H1 (cell line): ENCODE measurements around the gene OGFOD1. TPM values are rescaled to one million over a fixed set of nuclear protein-coding genes. Genes with fewer than 3 reads are reported as not detected.

Experiments used
- CTCF ChIA-PET: fragments of 300-600 bp; sonication (Branson Sonifier 250); formaldehyde crosslinking; loops from one replicate; lab custom pipeline; 2021; ENCODE audit not compliant: partially characterized antibody; lab: Charles Lee
- POLR2A ChIA-PET: fragments of 300-600 bp; sonication (Branson Sonifier 250); formaldehyde crosslinking; loops from one replicate; lab custom pipeline; 2021; ENCODE audit warnings: inconsistent platforms; ENCODE audit not compliant: partially characterized antibody; lab: Charles Lee
- DNase-seq, 2 experiments: peaks; one replicate each; pipeline versions ENCODE4 v3.0.0 to v3.0.0-alpha.2; 2010 to 2022; ENCODE audit warnings: low spot score in 2 of 2, low read depth in 1 of 2, mixed read lengths in 1 of 2
- FAIRE-seq: peaks from 2 replicates; lab custom pipeline; 2011; peaks lifted over from hg19 to GRCh38; lab: Jason Lieb, UNC
- H2AFZ ChIP-seq: 2 replicates; pipeline ENCODE4 v1.8.1; 2012; ENCODE audit warnings: low read length, inconsistent platforms
- H2AK5ac ChIP-seq: 2 replicates; pipeline ENCODE4 v1.6.1; 2013; ENCODE audit warnings: low read depth, low read length
- H2BK120ac ChIP-seq: replicated peaks from 2 replicates; pipeline ENCODE3; 2013; ENCODE audit warnings: low read depth, low read length, inconsistent platforms
- H2BK12ac ChIP-seq: 2 replicates; pipeline ENCODE4 v1.6.1; 2013; ENCODE audit warnings: low read depth, low read length
- H2BK15ac ChIP-seq: 2 replicates; pipeline ENCODE4 v1.6.1; 2013; ENCODE audit warnings: low read length
- H2BK20ac ChIP-seq: 2 replicates; pipeline ENCODE4 v1.6.1; 2013; ENCODE audit warnings: low read length
- H2BK5ac ChIP-seq: 2 replicates; pipeline ENCODE4 v1.6.1; 2013; ENCODE audit warnings: low read depth, low read length
- H3K14ac ChIP-seq: 2 replicates; pipeline ENCODE4 v1.6.1; 2013; ENCODE audit warnings: inconsistent platforms; ENCODE audit not compliant: insufficient read length
- H3K18ac ChIP-seq: 2 replicates; pipeline ENCODE4 v1.6.1; 2013; ENCODE audit warnings: low read length; ENCODE audit errors: extremely low read depth
- H3K23ac ChIP-seq: 2 replicates; pipeline ENCODE4 v1.6.1; 2013; ENCODE audit warnings: inconsistent platforms; ENCODE audit not compliant: insufficient read length
- H3K23me2 ChIP-seq: 2 replicates; pipeline ENCODE4 v1.6.1; 2013; ENCODE audit warnings: low read depth, low read length
- H3K27ac ChIP-seq: 2 replicates; pipeline ENCODE4 v1.6.1; 2011; ENCODE audit warnings: low read depth, low read length, inconsistent platforms
- H3K27me3 ChIP-seq, 4 experiments: replicated peaks in 1 of 4; 1 replicate in 1 of 4; 2 replicates in 3 of 4; pipeline versions ENCODE4 v1.6.1 to v1.8.1; 2011 to 2013; ENCODE audit warnings: low read length in 3 of 4, mild to moderate bottlenecking in 3 of 4, inconsistent platforms in 2 of 4, mixed read lengths in 2 of 4, moderate library complexity in 1 of 4; ENCODE audit not compliant: control insufficient read depth in 3 of 4, insufficient read depth in 3 of 4; ENCODE audit errors: extremely low read depth in 1 of 4
- H3K36me3 ChIP-seq, 4 experiments: 2 replicates each; pipeline versions ENCODE4 v1.6.1 to v1.8.1; 2011 to 2013; ENCODE audit warnings: mild to moderate bottlenecking in 4 of 4, low read length in 3 of 4, moderate library complexity in 2 of 4, control low read depth in 1 of 4, inconsistent platforms in 1 of 4; ENCODE audit not compliant: insufficient read depth in 4 of 4, control insufficient read depth in 2 of 4
- H3K4ac ChIP-seq: replicated peaks from 2 replicates; pipeline ENCODE3; 2013; ENCODE audit warnings: low read length, low read depth, mixed read lengths, inconsistent platforms; ENCODE audit not compliant: insufficient read length
- H3K4me1 ChIP-seq, 4 experiments: replicated peaks in 1 of 4; 1 replicate in 1 of 4; 2 replicates in 3 of 4; pipeline versions ENCODE4 v1.6.1 to v1.8.1; 2011 to 2013; ENCODE audit warnings: low read length in 3 of 4, inconsistent platforms in 2 of 4, mixed read lengths in 1 of 4; ENCODE audit not compliant: insufficient read depth in 4 of 4, control insufficient read depth in 3 of 4
- H3K4me2 ChIP-seq, 2 experiments: 2 replicates each; pipeline versions ENCODE4 v1.6.1 to v1.8.1; 2011 to 2013; ENCODE audit warnings: low read depth in 2 of 2, low read length in 2 of 2, control low read depth in 1 of 2, inconsistent platforms in 1 of 2, mild to moderate bottlenecking in 1 of 2; ENCODE audit not compliant: insufficient read depth in 1 of 2
- H3K4me3 ChIP-seq, 4 experiments: fragments of 200-600, 300-600 bp in 1 of 4; sonication (generic), shearing (Covaris generic), sonication (Bioruptor Twin) in 1 of 4; 2 replicates each; pipeline versions ENCODE4 v1.5.1 to v1.8.1; 2011 to 2016; ENCODE audit warnings: low read length in 4 of 4, low read depth in 3 of 4, control low read depth in 2 of 4, inconsistent platforms in 2 of 4, mild to moderate bottlenecking in 2 of 4, mixed read lengths in 1 of 4, moderate library complexity in 1 of 4; ENCODE audit not compliant: insufficient read depth in 2 of 4; ENCODE audit errors: extremely low read depth in 1 of 4
- H3K56ac ChIP-seq: replicated peaks from 2 replicates; pipeline ENCODE3; 2013; ENCODE audit warnings: low read depth, mild to moderate bottlenecking, mixed read lengths, low read length, inconsistent platforms; ENCODE audit not compliant: insufficient read length
- H3K79me1 ChIP-seq: 2 replicates; pipeline ENCODE4 v1.6.1; 2013; ENCODE audit warnings: low read depth, low read length, control low read depth
- H3K79me2 ChIP-seq, 2 experiments: 2 replicates each; pipeline versions ENCODE4 v1.6.1 to v1.8.1; 2012 to 2013; ENCODE audit warnings: low read length in 2 of 2, mild to moderate bottlenecking in 2 of 2, inconsistent platforms in 1 of 2; ENCODE audit not compliant: insufficient read depth in 2 of 2, control insufficient read depth in 1 of 2
- H3K9ac ChIP-seq, 4 experiments: replicated peaks in 1 of 4; 1 replicate in 1 of 4; 2 replicates in 3 of 4; pipeline versions ENCODE4 v1.6.1 to v1.8.1; 2011 to 2013; ENCODE audit warnings: low read depth in 3 of 4, low read length in 3 of 4, control low read depth in 2 of 4, mild to moderate bottlenecking in 2 of 4, moderate library complexity in 2 of 4, inconsistent platforms in 1 of 4; ENCODE audit errors: extremely low read depth in 1 of 4
- H3K9me3 ChIP-seq, 2 experiments: 2 replicates each; pipeline versions ENCODE4 v1.6.1 to v1.8.1; 2012 to 2013; ENCODE audit warnings: mild to moderate bottlenecking in 2 of 2, moderate library complexity in 2 of 2, control low read depth in 1 of 2, inconsistent platforms in 1 of 2, low read depth in 1 of 2, low read length in 1 of 2, mixed read lengths in 1 of 2; ENCODE audit not compliant: insufficient read depth in 2 of 2
- H4K20me1 ChIP-seq, 2 experiments: replicated peaks in 1 of 2; 2 replicates each; pipeline versions ENCODE3 to v1.8.1; 2011 to 2013; ENCODE audit warnings: inconsistent platforms in 2 of 2, low read length in 2 of 2, mild to moderate bottlenecking in 1 of 2; ENCODE audit not compliant: insufficient read depth in 2 of 2, control insufficient read depth in 1 of 2
- H4K5ac ChIP-seq: 2 replicates; pipeline ENCODE4 v1.6.1; 2013; ENCODE audit warnings: low read length, low read depth, mixed read lengths, inconsistent platforms; ENCODE audit not compliant: insufficient read length
- H4K8ac ChIP-seq: 2 replicates; pipeline ENCODE4 v1.8.0; 2013; ENCODE audit warnings: mild to moderate bottlenecking, moderate library complexity, low read length, inconsistent platforms; ENCODE audit not compliant: insufficient read depth; ENCODE audit errors: extremely low read depth
- H4K91ac ChIP-seq: replicated peaks from 2 replicates; pipeline ENCODE3; 2013; ENCODE audit warnings: low read length, mixed read lengths, inconsistent platforms; ENCODE audit not compliant: insufficient read length
- CHD2 ChIP-seq: IDR thresholded peaks from 2 replicates; pipeline ENCODE4 v1.6.1; 2012; ENCODE audit warnings: low read length, improper control_type of control experiment
- KDM1A ChIP-seq: fragments of 200-600, 300-600 bp; sonication (generic); IDR thresholded peaks from 2 replicates; pipeline ENCODE4 v1.7.1; 2016; ENCODE audit warnings: mild to moderate bottlenecking, low read length, borderline replicate concordance
- KDM5A ChIP-seq: fragments of 200-600 bp; IDR thresholded peaks from 2 replicates; pipeline ENCODE4 v1.7.1; 2012; ENCODE audit warnings: mild to moderate bottlenecking, low read length, inconsistent platforms, mixed read lengths
- POLR2A ChIP-seq, 2 experiments: IDR thresholded peaks; 1 replicate in 1 of 2; 2 replicates in 1 of 2; pipeline ENCODE4 v1.6.1; 2011; ENCODE audit warnings: low read depth in 2 of 2, low read length in 2 of 2, mild to moderate bottlenecking in 2 of 2; ENCODE audit errors: control extremely low read depth in 1 of 2
- SAP30 ChIP-seq: fragments of 300-600 bp; sonication (generic); IDR thresholded peaks from 2 replicates; pipeline ENCODE4 v1.7.1; 2012; ENCODE audit warnings: low read length, moderate library complexity, mild to moderate bottlenecking, inconsistent platforms; ENCODE audit not compliant: insufficient read depth, insufficient replicate concordance
- WGBS, 2 experiments: shearing (Covaris generic) in 1 of 2; methylation state at CpG; one replicate each; pipeline versions ENCODE4 v1.1.6 to v1.1.7; 2013 to 2015; ENCODE audit warnings: low lambda C conversion rate in 2 of 2, mixed read lengths in 2 of 2, inconsistent platforms in 1 of 2, low coverage in 1 of 2, missing lambda C conversion rate in 1 of 2; ENCODE audit not compliant: insufficient replicate concordance in 2 of 2, insufficient coverage in 1 of 2, insufficient read length in 1 of 2; ENCODE audit errors: extremely low coverage in 1 of 2, missing lambda C conversion rate in 1 of 2; 5-methylcytosine and 5-hydroxymethylcytosine counted together
- polyA plus RNA-seq, 7 experiments: library from polyadenylated mRNA; depleted of rRNA in 3 of 7; stranded (reverse) in 5 of 7; unstranded in 2 of 7; fragments of >200 nt in 5 of 7; fragments of 200-250 nt in 2 of 7; gene quantifications; 1 replicate in 5 of 7; 2 replicates in 1 of 7; 4 replicates in 1 of 7; pipeline versions ENCODE4 v1.2.1 to v1.2.3, GENCODE V29; 2011 to 2013; ENCODE audit warnings: missing spikeins in 2 of 7, mixed read lengths in 2 of 7
- total RNA-seq: library from RNA; stranded (reverse); fragmentation: NEBNext Ultra II Directional; extraction: Animal tissue kit (Norgen Biotek cat#: 25700); gene quantifications from 2 replicates; pipeline ENCODE4 v1.2.1, GENCODE V29; 2021

Gene OGFOD1
- total and polyA plus RNA-seq, 2 of the 8 experiments (the other 6 are each of a cell fraction or from before 2014, with no cell fraction given): 24.6 to 61.4 TPM

- Histone ChIP-seq H4K91ac (no peak overlapping the region), H3K14ac (no peak overlapping the region), H2BK20ac (no peak overlapping the region), H3K36me3 (peaks cover 9 to 41% (median 25%) of the 10 kb centered on the region in 4 experiments), H3K27me3 (no peaks in the 10 kb centered on the region), H3K23ac (no peak overlapping the region), H2BK5ac (peak overlapping the region; percentile 28; the same call in 1 of the 2 replicates), H3K4me3 (peak overlapping the region; percentile 82 to 97 (median 94)), H4K5ac (no peak overlapping the region), H3K9me3 (no peaks in the 10 kb centered on the region), H3K79me1 (peaks cover 5% of the 10 kb centered on the region), H3K4me2 (peak overlapping the region; percentile 85 to 91), H3K27ac (peak overlapping the region; percentile 79), H2AFZ (peak overlapping the region; percentile 40), H4K20me1 (peaks cover 4 to 6% of the 10 kb centered on the region in 2 experiments), H3K9ac (peak overlapping the region; percentile 80 to 92 (median 84)), H3K56ac (no peak overlapping the region), H2BK15ac (no peak overlapping the region), H3K4ac (no peak overlapping the region), H2AK5ac (no peak overlapping the region), H2BK120ac (no peak overlapping the region), H3K18ac (no peak overlapping the region; the same call in 1 of the 2 replicates), H3K23me2 (peaks cover 7% of the 10 kb centered on the region), H3K4me1 (peaks cover 0 to 11% (median 2%) of the 10 kb centered on the region in 4 experiments; a peak in 3 of 7 replicates), H3K79me2 (peaks cover 31 to 63% of the 10 kb centered on the region in 2 experiments), H2BK12ac (no peak overlapping the region), H4K8ac (no peak overlapping the region)
- 13% methylated on average over 29 of the region's 31 CpGs; no CpG with 5 or more reads in 1 of the 2 experiments for WGBS, 2 experiments
- DNase-seq: no peak
- POLR2A ChIA-PET: interaction anchor here (0.6 to 3.1 kb wide), 15 partner anchors 10 to 574 kb away, joined by 3 to 13 read pairs (median 3); partner anchors contain the start of gene MT1H
- no peak for FAIRE-seq
- TF ChIP-seq KDM1A: peak; percentile 88
- TF ChIP-seq KDM5A: peak; percentile 30; the same call in 1 of the 2 replicates
- peak; percentile 41 for TF ChIP-seq SAP30
- no peak for TF ChIP-seq CHD2
- peak in 1 of 2 experiments; percentile 58; a peak in 2 of 3 replicates for TF ChIP-seq POLR2A (IDR thresholded peaks at IDR 0.05; ENCODE audit: control extremely low read depth in 1 of 2, low read depth in 2 of 2, low read length in 2 of 2)
- CTCF ChIA-PET: no interaction called here
Measured at GRCh38 chr16:56451753-56452689, 667 bp downstream of the OGFOD1 start.
